HG03575 (cell line): ENCODE data around the gene TOLLIP.
"Not testable (repeated sequence)": the region's sequence is repeated elsewhere in the genome, so short reads cannot be mapped to it uniquely, and the experiment has no call there.

ENCODE experiments used
- ATAC-seq: cut with Tn5 transposase; IDR thresholded peaks from one replicate; pipeline ENCODE4 v1.9.1; 2021; ENCODE audit not compliant: unreplicated experiment, insufficient number of reproducible peaks, low FRiP score; ENCODE audit errors: extremely low read depth

Gene TOLLIP

GRCh38 chr11:1345737-1346513, 36.5 kb upstream of the TOLLIP start:
- no peak for ATAC-seq

DNA sequence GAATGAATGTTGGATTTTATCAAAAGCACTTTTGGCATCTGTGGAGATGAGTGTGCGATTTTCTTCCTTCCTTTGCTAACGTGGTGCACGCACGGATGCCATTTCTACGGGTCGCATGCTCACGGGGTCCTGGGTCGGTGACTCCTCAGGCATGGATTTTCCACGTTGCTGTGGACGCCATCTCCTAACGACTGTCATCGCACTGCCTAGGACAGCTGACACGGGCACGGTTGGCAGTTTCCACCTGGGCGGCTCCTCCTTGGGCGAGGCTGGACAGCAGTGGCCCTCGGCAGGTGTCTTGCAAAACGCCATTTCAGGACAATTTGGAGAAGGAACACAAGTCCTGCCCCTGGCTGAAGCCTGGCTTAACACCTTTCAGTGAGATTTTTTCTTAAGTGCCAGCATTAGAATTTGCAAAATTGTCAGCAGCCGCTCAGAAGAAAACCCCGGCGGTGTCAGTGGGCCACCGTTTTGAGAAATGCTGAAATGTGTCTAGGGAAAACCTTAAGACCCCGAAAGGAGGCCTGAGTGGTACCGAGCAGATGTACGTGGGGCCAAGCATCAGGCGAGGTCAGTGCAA, 34.7 kb upstream of the TOLLIP start:
- no peak for ATAC-seq

DNA sequence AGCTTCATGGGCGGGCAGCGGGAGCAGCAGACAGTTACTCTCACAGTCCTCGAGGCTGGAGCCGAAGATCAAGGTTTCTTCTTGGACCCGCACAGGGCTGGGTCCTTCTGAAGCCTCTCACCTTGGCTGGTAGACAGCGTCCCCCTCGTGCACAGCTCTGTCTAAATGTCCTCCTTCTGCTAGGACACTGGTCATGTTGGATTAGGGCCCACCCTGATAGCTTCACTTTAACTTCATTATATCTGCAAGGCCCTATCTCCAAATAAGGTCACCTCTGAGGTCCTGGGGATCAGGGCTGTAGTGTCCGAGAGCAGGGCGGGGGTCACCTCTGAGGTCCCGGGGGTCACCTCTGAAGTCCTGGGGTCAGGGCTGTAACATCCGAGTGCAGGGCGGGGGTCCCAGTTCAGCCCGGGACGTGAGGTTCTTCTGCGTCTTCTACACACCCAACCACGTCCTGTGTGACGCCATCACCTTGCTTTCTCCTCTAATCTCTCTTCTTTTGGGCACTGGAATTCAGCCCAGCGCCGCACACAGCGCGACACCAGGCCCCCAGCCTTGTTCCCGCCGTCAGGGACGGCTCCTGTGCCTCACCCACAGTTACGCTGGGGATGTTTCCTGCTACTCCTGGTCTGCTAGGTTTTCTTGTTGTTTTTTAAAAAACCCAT, 34.1 kb upstream of the TOLLIP start:
- no peak for ATAC-seq

DNA sequence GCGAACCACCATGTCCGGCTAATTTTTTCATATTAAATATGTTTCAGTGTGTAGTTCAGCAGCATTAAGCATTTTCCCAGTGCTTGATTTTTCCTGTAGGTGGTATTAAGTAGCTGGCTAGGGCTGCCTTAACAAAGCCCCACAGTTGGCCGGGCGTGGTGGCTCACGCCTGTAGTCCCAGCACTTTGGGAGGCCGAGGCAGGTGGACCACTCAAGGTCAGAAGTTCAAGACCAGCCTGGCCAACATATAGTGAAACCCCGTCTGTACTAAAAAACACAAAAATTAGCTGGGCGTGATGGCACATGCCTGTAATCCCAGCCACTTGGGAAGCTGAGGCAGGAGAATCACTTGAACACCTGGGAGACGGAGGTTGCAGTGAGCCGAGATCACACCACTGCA, 33.5 kb upstream of the TOLLIP start:
- ATAC-seq = no peak

DNA sequence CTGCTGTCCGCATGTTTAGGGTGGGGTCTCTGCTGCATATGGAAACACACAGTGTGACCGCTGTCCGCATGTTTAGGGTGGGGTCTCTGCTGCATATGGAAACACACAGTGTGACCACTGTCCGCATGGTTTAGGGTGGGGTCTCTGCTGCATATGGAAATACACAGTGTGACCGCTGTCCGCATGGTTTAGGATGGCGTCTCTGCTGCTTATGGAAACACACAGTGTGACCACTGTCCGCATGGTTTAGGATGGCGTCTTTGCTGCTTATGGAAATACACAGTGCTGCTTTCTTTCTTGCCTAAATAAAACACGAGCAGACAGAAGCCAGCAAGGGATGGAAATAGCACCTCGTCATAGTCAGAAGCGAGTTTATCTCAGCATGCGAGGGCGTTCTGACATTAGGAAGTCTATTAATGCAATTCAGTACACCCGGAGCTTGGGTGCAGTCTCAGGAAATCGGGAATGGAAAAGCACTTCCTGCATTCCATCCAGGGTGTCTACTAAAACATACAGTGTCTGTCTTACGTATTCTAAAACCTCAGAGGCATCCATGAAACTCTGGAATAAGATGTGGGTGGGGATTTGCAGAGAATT, 32.6 kb upstream of the TOLLIP start:
- no peak for ATAC-seq

DNA sequence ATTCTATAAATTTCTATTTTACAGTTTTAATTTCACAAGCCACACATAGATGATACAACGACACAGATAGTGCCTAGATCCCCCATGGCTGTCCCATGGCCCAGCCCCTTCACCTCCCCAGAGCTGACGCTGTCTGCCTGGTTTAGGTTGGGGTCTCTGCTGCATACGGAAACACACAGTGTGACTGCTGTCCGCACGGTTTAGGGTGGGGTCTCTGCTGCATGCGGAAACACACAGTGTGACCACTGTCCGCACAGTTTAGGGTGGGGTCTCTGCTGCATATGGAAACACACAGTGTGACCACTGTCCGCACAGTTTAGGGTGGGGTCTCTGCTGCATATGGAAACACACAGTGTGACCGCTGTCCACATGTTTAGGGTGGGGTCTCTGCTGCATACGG, 31.8 kb upstream of the TOLLIP start:
- not testable (repeated sequence) for ATAC-seq

DNA sequence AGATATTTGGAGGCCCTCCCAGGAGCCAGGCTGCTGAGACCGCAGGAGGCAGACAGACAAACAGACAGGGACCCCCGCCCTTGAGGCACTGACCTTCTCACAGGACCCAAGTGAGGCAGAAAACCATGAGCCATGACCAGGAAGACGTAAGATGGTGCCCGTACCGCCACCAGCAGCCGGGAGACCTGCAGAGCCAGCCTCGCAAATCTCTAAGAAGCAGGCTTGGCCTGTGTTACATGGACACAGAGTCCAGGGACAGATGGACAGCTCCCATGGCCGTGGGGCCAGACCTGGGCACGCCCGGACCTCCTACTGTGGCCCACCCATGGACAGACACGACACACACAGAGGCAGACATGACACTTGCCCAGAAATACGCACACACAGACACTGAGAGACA, 30.7 kb upstream of the TOLLIP start:
- ATAC-seq = no peak

- ATAC-seq = no peak
These were observed 29.7 kb upstream of the TOLLIP start for GRCh38 chr11:1339066-1339675.

DNA sequence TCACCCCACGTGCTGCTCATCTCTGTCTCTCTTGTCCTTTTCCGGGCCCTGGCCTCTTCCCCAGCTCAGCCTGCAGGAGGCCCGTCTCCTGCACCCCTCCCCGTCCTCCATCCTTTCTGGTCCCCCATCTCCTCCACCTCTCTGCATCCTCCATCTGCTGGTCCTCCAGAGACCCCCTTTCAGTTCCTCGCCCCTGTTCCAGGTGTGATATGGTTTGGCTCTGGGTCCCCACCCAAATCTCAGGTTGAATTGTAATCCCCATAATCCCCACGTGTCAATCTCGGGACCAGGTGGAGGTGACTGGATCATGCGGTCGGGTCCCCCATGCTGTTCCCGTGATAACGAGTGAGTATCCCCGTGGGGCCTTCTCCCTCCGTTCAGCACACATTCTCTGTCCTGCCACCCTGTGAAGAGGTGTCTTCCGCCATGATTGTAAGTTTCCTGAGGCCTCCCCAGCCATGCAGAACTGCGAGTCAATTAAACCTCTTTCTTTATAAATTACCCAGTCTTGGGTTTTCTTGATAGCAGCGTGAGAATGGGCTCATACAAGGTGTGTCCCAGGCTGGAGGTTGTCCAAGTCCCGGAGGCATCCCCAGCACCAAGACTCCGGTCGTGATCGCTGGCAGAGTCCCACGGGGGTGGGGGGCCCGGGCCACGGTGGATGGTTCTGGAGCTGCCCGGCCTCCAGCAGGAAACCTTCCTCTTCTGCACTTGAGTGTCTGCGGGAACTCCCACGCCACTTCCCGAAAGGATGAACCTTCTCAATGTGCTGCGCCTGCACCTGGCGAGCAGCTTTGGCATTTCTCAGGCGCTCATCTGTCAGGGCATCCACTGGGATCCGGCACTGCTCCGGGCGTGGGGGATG, 29.0 kb upstream of the TOLLIP start:
- no peak for ATAC-seq

GRCh38 chr11:1337647-1338007, 28.2 kb upstream of the TOLLIP start:
- no peak for ATAC-seq

DNA sequence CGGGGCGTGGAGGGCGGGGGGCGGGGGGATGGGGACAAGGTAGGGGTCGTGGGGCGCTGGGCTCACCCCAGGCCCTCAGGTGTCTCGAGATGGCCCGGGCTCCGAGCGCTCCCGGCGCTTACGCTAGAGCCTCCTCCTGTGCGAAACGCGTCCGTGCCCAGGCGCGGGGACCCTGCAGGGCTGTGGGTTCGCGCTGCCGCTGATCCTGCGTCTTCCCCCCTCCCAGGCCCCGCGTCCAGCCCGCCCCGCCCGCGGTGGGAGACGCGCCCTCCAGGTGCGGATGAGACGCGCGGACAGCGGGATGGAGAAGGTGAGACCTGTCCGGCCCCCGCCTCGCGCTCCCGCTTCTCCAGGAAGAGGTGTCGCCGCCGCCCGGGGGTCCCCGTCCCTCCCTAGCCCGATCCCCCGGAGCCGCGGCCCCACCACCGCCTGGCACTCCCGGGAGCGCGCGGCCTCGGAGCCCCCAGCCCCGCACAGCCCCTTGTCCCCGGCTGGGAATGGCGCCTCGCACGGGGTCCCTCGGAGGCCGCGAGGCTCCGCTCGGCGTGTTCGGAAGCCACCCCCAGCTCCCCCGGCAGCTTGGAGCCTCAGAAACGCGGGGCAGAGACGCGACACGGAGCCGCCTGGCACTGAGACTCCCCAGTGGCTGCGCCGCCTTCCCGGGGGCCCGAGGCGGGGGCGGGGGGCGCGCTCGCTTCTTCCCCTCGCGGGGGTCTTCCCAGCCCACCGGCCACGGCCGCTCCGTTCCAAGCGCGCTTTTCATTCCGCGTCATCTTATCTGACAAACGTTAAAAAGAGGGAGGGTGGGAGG, 27.6 kb upstream of the TOLLIP start:
- no peak for ATAC-seq

GRCh38 chr11:1335811-1336761, 26.7 kb upstream of the TOLLIP start:
- ATAC-seq = no peak

DNA sequence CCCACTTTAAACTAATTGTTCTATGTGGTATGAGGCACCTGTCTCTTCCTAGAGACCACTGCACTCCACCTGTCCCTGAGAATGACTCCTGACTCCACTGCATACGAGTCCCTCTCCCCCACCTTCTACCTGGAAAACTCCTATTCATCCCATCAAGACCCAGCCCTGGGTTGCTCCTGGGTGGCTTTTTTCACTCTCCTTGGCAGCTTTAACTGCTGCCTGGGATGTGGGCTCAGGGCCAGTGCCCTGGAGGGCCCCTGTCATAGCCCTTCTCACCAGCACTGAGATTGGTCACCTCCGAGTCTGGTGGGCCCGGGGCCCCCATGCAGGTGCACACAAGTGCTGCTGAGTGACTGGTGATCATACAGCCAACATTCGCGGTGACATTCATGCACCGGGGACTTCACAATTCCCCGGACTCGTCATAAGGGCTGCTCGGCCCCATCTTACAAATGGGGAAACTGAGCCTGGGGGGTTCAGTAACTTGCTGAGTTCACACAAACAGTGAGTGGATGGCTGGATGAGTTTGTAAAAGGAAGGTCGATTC, 25.9 kb upstream of the TOLLIP start:
- no peak for ATAC-seq

DNA sequence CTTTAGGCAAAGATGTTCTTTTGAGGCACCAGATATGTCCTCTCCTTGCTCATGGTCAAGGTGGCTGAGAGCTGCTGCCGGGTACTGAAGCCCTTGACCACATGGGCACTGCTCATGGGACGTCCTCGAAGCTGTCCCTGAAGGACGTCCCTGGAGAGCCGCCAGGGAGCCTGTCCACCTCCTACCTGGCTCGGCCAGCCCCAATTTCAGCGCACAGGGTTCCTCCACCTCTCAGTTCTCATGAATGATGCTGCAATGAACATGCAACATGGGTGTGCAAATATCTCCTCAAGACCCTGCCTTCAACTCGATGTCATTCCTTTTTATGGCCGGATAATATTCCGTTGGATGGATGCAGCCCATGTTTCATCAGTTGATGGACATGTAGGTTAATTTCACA, 24.4 kb upstream of the TOLLIP start:
- no peak for ATAC-seq

DNA sequence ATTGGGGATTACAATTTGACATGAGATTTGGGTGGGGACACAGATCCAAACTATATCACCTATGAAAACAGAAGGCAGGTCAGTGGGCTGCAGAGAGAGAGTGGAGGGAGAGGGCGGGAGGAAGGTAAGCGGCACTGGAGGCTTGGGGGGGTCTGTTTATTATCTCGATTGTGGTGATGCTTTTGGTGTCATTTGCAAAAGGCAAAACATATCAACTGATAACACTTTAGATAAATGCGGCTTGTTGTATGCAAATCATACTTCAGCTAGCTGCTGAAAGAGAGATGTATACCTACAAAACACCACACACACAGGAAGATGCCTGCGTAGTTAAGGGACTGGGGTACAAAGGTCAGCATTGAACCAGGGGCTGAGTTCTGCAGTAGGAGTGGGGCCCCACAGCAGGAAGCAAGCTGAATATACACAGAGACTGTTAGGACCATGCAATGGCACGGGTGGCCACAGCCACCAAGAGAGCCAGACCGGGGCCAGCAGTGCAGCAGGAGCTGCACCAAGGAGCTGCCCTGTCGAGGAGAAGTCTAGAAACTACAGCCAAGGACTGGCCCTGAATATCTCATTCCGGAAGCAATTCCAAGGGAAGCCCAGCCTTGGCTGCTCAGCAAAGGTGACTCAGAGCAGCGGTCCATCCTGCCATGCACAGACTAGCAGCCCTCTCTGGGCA, 23.8 kb upstream of the TOLLIP start:
- ATAC-seq = no peak

GRCh38 chr11:1330473-1330872, 21.0 kb upstream of the TOLLIP start:
- no peak for ATAC-seq
